IPS-18a (cell line): ENCODE measurements around the gene CEP162.

Source experiments
- H3K27ac ChIP-seq: one replicate; pipeline ENCODE4 v1.5.1; 2013; ENCODE audit warnings: low read length
- H3K27me3 ChIP-seq: one replicate; pipeline ENCODE4 v1.6.1; 2013; ENCODE audit warnings: mild to moderate bottlenecking, low read length; ENCODE audit not compliant: control insufficient read depth, insufficient read depth
- H3K36me3 ChIP-seq: one replicate; pipeline ENCODE4 v1.6.1; 2013; ENCODE audit warnings: low read depth, low read length; ENCODE audit not compliant: control insufficient read depth
- H3K4me1 ChIP-seq: one replicate; pipeline ENCODE4 v1.6.1; 2013; ENCODE audit warnings: low read depth, low read length; ENCODE audit not compliant: control insufficient read depth
- H3K4me3 ChIP-seq: one replicate; pipeline ENCODE4 v1.5.1; 2013; ENCODE audit warnings: low read length
- H3K9ac ChIP-seq: one replicate; pipeline ENCODE4 v1.6.1; 2013; ENCODE audit warnings: mild to moderate bottlenecking, low read length, moderate library complexity
- H3K9me3 ChIP-seq: one replicate; pipeline ENCODE4 v1.6.1; 2013; ENCODE audit warnings: low read depth, low read length; ENCODE audit not compliant: control insufficient read depth

Gene CEP162

GRCh38 chr6:84078335-84078734, 149.1 kb downstream of the CEP162 start:
- Histone ChIP-seq H3K4me1 (peaks cover 16% of the 10 kb centered on the region), H3K27ac (no peak overlapping the region), H3K9ac (no peak overlapping the region), H3K36me3 (no peaks in the 10 kb centered on the region), H3K9me3 (no peaks in the 10 kb centered on the region), H3K4me3 (no peak overlapping the region), H3K27me3 (no peaks in the 10 kb centered on the region)

- Histone ChIP-seq H3K4me1 (peaks cover 9% of the 10 kb centered on the region), H3K27me3 (no peaks in the 10 kb centered on the region), H3K27ac (no peak overlapping the region), H3K36me3 (no peaks in the 10 kb centered on the region), H3K9me3 (no peaks in the 10 kb centered on the region), H3K4me3 (no peak overlapping the region), H3K9ac (no peak overlapping the region)
These were observed 149.8 kb downstream of the CEP162 start for GRCh38 chr6:84077645-84078044.

GRCh38 chr6:84074988-84075781, 152.3 kb downstream of the CEP162 start:
- Histone ChIP-seq H3K9ac (no peak overlapping the region), H3K27ac (no peak overlapping the region), H3K27me3 (no peaks in the 10 kb centered on the region), H3K4me3 (no peak overlapping the region), H3K4me1 (peaks cover 7% of the 10 kb centered on the region), H3K36me3 (no peaks in the 10 kb centered on the region), H3K9me3 (no peaks in the 10 kb centered on the region)
